Thyroid gland (tissue), 4 donors: Measurements from ENCODE around the gene SMO.

ENCODE experiments used
- POLR2A ChIP-seq, 2 donors: fragments of 450-650 bp; IDR thresholded peaks; one replicate each; pipeline ENCODE4 v1.6.1; 2017; ENCODE audit warnings: antibody characterized with exemption in 2 of 2, mild to moderate bottlenecking in 2 of 2, moderate library complexity in 1 of 2
- TF ChIP-seq, protein P1 (sequence below), 6 experiments: fragments of 200-600 bp in 3 of 6; fragments of 450-650 bp in 3 of 6; sonication (generic) in 3 of 6; IDR thresholded peaks; one replicate each; pipeline ENCODE4 v1.5.1; 2016 to 2019; ENCODE audit warnings: antibody characterized with exemption in 6 of 6, mild to moderate bottlenecking in 2 of 6, inconsistent platforms in 1 of 6, moderate library complexity in 1 of 6

DNA sequence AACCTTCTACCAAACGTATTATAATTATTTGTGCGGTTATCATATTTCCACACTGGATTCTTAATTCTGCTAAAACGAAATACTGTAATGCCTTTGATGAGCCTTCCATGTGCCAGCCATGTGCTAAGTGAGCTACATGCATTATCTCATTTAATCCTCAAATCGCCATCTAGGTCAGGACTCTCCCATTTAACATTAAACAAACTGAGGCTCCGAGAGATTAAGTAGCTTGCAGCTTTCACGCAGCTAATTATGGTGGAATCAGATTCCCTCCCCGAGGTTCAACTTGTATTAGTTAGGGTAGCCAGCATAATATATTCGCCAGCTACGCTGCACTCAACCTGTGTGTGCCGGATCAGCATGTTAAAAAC lies 44.7 kb upstream of the SMO start:
- TF ChIP-seq, protein P1, sequence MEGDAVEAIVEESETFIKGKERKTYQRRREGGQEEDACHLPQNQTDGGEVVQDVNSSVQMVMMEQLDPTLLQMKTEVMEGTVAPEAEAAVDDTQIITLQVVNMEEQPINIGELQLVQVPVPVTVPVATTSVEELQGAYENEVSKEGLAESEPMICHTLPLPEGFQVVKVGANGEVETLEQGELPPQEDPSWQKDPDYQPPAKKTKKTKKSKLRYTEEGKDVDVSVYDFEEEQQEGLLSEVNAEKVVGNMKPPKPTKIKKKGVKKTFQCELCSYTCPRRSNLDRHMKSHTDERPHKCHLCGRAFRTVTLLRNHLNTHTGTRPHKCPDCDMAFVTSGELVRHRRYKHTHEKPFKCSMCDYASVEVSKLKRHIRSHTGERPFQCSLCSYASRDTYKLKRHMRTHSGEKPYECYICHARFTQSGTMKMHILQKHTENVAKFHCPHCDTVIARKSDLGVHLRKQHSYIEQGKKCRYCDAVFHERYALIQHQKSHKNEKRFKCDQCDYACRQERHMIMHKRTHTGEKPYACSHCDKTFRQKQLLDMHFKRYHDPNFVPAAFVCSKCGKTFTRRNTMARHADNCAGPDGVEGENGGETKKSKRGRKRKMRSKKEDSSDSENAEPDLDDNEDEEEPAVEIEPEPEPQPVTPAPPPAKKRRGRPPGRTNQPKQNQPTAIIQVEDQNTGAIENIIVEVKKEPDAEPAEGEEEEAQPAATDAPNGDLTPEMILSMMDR (IDR thresholded peaks at IDR 0.05), result no peak
- no peak for TF ChIP-seq POLR2A (IDR thresholded peaks at IDR 0.05)
